Measurements from ENCODE around the gene IDS. TPM values are rescaled to one million over a fixed set of nuclear protein-coding genes. Genes with fewer than 3 reads are reported as not detected.

Gene IDS
- total and polyA plus RNA-seq, 8 donors = 30.1 to 120 (median 37.7) TPM

DNA sequence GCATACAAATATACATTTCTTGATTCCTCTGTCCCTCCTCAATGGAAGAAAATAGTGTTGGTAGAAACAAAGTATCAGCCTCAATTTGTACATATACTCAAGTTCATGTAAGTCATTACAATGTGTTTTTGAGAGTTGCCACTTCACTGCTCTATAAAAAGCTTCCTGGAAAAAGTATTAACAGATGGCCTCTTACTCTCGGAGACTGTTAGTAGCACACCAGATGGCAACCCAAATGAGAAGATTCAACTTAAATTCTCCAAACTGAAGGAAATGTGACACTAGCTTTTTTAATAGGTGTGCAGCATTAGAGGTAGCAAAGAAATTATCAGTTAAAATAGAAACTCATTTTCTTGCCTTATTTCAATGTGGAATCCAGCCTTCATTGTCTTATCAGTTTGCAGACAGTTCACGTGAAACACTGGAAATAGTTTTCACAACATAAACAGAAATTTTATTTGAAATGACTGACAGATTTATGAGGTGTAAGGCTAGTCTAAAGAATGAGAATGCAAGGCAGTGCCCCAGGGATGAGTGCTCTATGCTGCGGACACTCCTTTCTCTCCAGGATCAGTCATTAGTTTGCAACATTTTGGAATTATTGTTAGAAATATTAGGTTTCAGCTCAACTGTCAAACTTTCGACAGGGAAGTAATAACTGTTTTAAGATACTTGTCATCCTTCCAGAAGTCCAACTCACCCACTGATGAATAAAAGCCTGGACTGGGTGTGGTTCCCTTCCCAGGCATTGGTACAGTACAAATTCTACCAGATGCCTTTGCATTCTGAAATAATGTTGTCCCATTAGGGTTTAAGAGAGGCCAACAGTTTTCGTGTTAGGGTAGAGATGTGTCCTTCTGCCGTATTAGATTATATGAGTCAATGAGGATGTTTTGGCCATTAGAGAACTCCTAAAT, 50.9 kb downstream of the IDS start:
- DNase-seq = no peak
- intact Hi-C loops (cut with DNase I) = no loop called here
- H3K4me3 ChIP-seq = no peak overlapping the region
- H3K36me3 ChIP-seq = no peaks in the 10 kb centered on the region
- H3K9me3 ChIP-seq = peaks cover 0 to 5% of the 10 kb centered on the region in 2 donors
- ATAC-seq = no peak
- no peaks in the 10 kb centered on the region for H3K27me3 ChIP-seq
- no peak overlapping the region for H3K27ac ChIP-seq
- H3K4me1 ChIP-seq = no peaks in the 10 kb centered on the region
- no peak for TF ChIP-seq CTCF (IDR thresholded peaks at IDR 0.05)

- H3K27ac ChIP-seq = no peak overlapping the region
- intact Hi-C loops (cut with DNase I) = no loop called here
- ATAC-seq = peak; percentile 54
Observed at GRCh38 chrX:149453030-149453429, 52.1 kb downstream of the IDS start.

GRCh38 chrX:149433451-149433850, 71.7 kb downstream of the IDS start:
- Histone ChIP-seq H3K9me3 (no peaks in the 10 kb centered on the region), H3K27me3 (no peaks in the 10 kb centered on the region), H3K36me3 (no peaks in the 10 kb centered on the region), H3K27ac (no peak overlapping the region), H3K4me1 (no peaks in the 10 kb centered on the region), H3K4me3 (no peak overlapping the region)
- DNase-seq (no peak), ATAC-seq (no peak)
- intact Hi-C loops (cut with DNase I) = no loop called here
- no peak for TF ChIP-seq CTCF (IDR thresholded peaks at IDR 0.05)

More at GRCh38 chrX:149453030-149453429, 52.1 kb downstream of the IDS start:
- no peak for TF ChIP-seq CTCF (IDR thresholded peaks at IDR 0.05)
- Histone ChIP-seq H3K9me3 (peaks cover 0 to 5% of the 10 kb centered on the region in 2 donors), H3K4me3 (no peak overlapping the region), H3K27me3 (no peaks in the 10 kb centered on the region), H3K4me1 (no peaks in the 10 kb centered on the region), H3K36me3 (no peaks in the 10 kb centered on the region)
- no peak for DNase-seq

DNA sequence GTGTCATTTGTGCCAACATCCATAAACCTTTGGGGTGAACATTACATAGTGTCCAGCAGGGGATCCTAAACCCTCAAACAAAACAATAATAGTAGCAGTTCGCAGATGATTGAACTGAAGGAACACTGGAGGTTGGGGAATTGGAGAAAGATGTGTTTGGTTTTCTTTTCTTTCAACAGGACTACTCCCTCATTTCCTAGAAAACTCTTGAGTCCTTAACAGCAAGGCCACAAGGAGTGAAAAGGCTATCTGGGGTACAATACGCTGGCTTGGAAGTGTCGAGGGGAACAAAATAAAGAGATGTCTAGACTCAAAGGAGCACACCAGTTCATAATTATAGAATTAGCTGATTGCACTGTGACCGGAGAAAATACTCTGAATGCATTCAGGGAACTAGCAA, 72.1 kb downstream of the IDS start:
- no peak overlapping the region for H3K4me3 ChIP-seq
- no peaks in the 10 kb centered on the region for H3K9me3 ChIP-seq
- no peak overlapping the region for H3K27ac ChIP-seq
- DNase-seq = no peak
- no peak for ATAC-seq
- no peaks in the 10 kb centered on the region for H3K4me1 ChIP-seq
- intact Hi-C loops (cut with DNase I) = no loop called here
- no peaks in the 10 kb centered on the region for H3K27me3 ChIP-seq
- H3K36me3 ChIP-seq = no peaks in the 10 kb centered on the region
- TF ChIP-seq CTCF (IDR thresholded peaks at IDR 0.05) = no peak

Other genes with a start within 250 kb of the IDS start
- 10 to 100 TPM; 16.0 to 18.7 TPM for gene EOLA1, start 35.7 kb upstream of the IDS start, total RNA-seq
- gene EOLA1, start 35.7 kb upstream of the IDS start, polyA plus RNA-seq (ENCODE audit: insufficient read length in 6 of 6) = 10 to 100 TPM; 17.6 to 25.0 (median 19.0) TPM
- gene HSFX3, start 44.6 kb upstream of the IDS start, total RNA-seq = not detected
- gene HSFX3, start 44.6 kb upstream of the IDS start, polyA plus RNA-seq (ENCODE audit: insufficient read length in 6 of 6) = not detected
- gene MAGEA9B, start 82.2 kb upstream of the IDS start, total RNA-seq = not detected
- gene MAGEA9B, start 82.2 kb upstream of the IDS start, polyA plus RNA-seq (ENCODE audit: insufficient read length in 6 of 6) = not detected
- gene HSFX2, start 90.0 kb upstream of the IDS start, total RNA-seq = under 1 TPM; 0.39 to 0.52 TPM
- 1 to 10 TPM in 1 of 6 donors, under 1 TPM in 5; 0.17 to 1.2 (median 0.50) TPM for gene HSFX2, start 90.0 kb upstream of the IDS start, polyA plus RNA-seq (ENCODE audit: insufficient read length in 6 of 6)
- 10 to 100 TPM; 20.0 to 20.7 TPM for gene TMEM185A, start 126.5 kb upstream of the IDS start, total RNA-seq
- 10 to 100 TPM; 38.4 to 41.6 (median 40.9) TPM for gene TMEM185A, start 126.5 kb upstream of the IDS start, polyA plus RNA-seq (ENCODE audit: insufficient read length in 6 of 6)
- gene MAGEA11, start 206.8 kb upstream of the IDS start, total RNA-seq = not detected
- not detected for gene MAGEA11, start 206.8 kb upstream of the IDS start, polyA plus RNA-seq (ENCODE audit: insufficient read length in 6 of 6)

Measured in left lung (tissue), 10 donors.